Naive B cell (primary cell): ENCODE measurements around the gene CUEDC1. TPM values are rescaled to one million over a fixed set of nuclear protein-coding genes. Genes with fewer than 3 reads are reported as not detected.
A peak's percentile ranks its signal among the peaks of the same experiment; 100 is the strongest.

Experiments used
- ATAC-seq, 2 donors: fragments of 150-1000 bp; cut with Tn5 transposase; 2 replicates each; pipeline ENCODE4 v1.10.0; 2021; ENCODE audit warnings: low read depth in 2 of 2, mild to moderate bottlenecking in 2 of 2, moderate library complexity in 2 of 2
- DNase-seq: peaks from one replicate; pipeline ENCODE4 v3.0.0; 2022
- H3K27ac Mint-ChIP-seq, 6 donors: one replicate each; pipeline ENCODE4 v1.8.0; 2020 to 2022; ENCODE audit warnings: mild to moderate bottlenecking in 6 of 6, mixed read lengths in 6 of 6, moderate library complexity in 5 of 6, inconsistent platforms in 2 of 6
- H3K27me3 Mint-ChIP-seq, 3 donors: one replicate each; pipeline ENCODE4 v1.8.0; 2021 to 2022; ENCODE audit warnings: mixed read lengths in 3 of 3, mild to moderate bottlenecking in 1 of 3
- H3K36me3 Mint-ChIP-seq, 2 donors: one replicate each; pipeline ENCODE4 v1.8.0; 2020 to 2022; ENCODE audit warnings: mixed read lengths in 2 of 2, inconsistent platforms in 1 of 2, mild to moderate bottlenecking in 1 of 2
- H3K4me1 Mint-ChIP-seq, 3 donors: one replicate each; pipeline ENCODE4 v1.8.0; 2020 to 2022; ENCODE audit warnings: mixed read lengths in 3 of 3, inconsistent platforms in 1 of 3, mild to moderate bottlenecking in 1 of 3, moderate library complexity in 1 of 3
- H3K4me3 Mint-ChIP-seq, 8 donors: one replicate each; pipeline ENCODE4 v1.8.0; 2020 to 2022; ENCODE audit warnings: mild to moderate bottlenecking in 8 of 8, mixed read lengths in 8 of 8, moderate library complexity in 8 of 8, inconsistent platforms in 2 of 8
- H3K9me3 Mint-ChIP-seq, 7 donors: one replicate each; pipeline ENCODE4 v1.8.0; 2020 to 2022; ENCODE audit warnings: mixed read lengths in 7 of 7, mild to moderate bottlenecking in 5 of 7, inconsistent platforms in 2 of 7, moderate library complexity in 1 of 7
- polyA plus RNA-seq, 6 donors: library from polyadenylated mRNA; unstranded; fragments of 300-500 nt; fragmentation: Illumina TruSeq; gene quantifications; one replicate each; pipeline ENCODE4 v1.2.3, GENCODE V29; 2021; ENCODE audit warnings: low read depth in 6 of 6

CUEDC1 gene
- polyA plus RNA-seq, 6 donors from 2014 or later: not detected

- Mint-ChIP-seq H3K4me1 (peaks cover 28 to 40% (median 30%) of the 10 kb centered on the region in 3 donors), H3K36me3 (no peaks in the 10 kb centered on the region), H3K9me3 (no peaks in the 10 kb centered on the region), H3K27me3 (no peaks in the 10 kb centered on the region), H3K27ac (peak overlapping the region in 5 of 6 donors; percentile 3 to 83 (median 26)), H3K4me3 (peak overlapping the region in 5 of 8 donors; percentile 13 to 59 (median 23))
- peak; percentile 59 for ATAC-seq
- peak; percentile 52 for DNase-seq
Measured at GRCh38 chr17:57993471-57994365, 38.5 kb upstream of the CUEDC1 start.

GRCh38 chr17:57991537-57991936 lies 36.3 kb upstream of the CUEDC1 start:
- DNase-seq (no peak), ATAC-seq (no peak)
- Mint-ChIP-seq H3K9me3 (no peaks in the 10 kb centered on the region), H3K4me1 (peaks cover 35 to 48% (median 40%) of the 10 kb centered on the region in 3 donors), H3K36me3 (no peaks in the 10 kb centered on the region), H3K27ac (peak overlapping the region in 1 of 6 donors; percentile 25), H3K27me3 (no peaks in the 10 kb centered on the region), H3K4me3 (peak overlapping the region in 1 of 8 donors; percentile 27)

- H3K4me1 Mint-ChIP-seq: peaks cover 43 to 55% (median 45%) of the 10 kb centered on the region in 3 donors
- no peak for DNase-seq
- H3K9me3 Mint-ChIP-seq: no peaks in the 10 kb centered on the region
- ATAC-seq: no peak
- H3K27me3 Mint-ChIP-seq: no peaks in the 10 kb centered on the region
- peak overlapping the region in 1 of 6 donors; percentile 94 for H3K27ac Mint-ChIP-seq
- H3K4me3 Mint-ChIP-seq: peak overlapping the region in 7 of 8 donors; percentile 20 to 98 (median 90)
- no peaks in the 10 kb centered on the region for H3K36me3 Mint-ChIP-seq
Measured at GRCh38 chr17:57990037-57990436, 34.8 kb upstream of the CUEDC1 start.

- ATAC-seq (peak; percentile 75), DNase-seq (peak; percentile 69)
- no peaks in the 10 kb centered on the region for H3K9me3 Mint-ChIP-seq
- H3K36me3 Mint-ChIP-seq: no peaks in the 10 kb centered on the region
- peak overlapping the region; percentile 90 to 98 (median 95) for H3K4me3 Mint-ChIP-seq
- H3K27ac Mint-ChIP-seq: peak overlapping the region; percentile 93 to 97 (median 95)
- H3K27me3 Mint-ChIP-seq: no peaks in the 10 kb centered on the region
- H3K4me1 Mint-ChIP-seq: peaks cover 46 to 57% (median 54%) of the 10 kb centered on the region in 3 donors
Measured at GRCh38 chr17:57988301-57989250, 33.4 kb upstream of the CUEDC1 start.

- DNase-seq (peak; percentile 76), ATAC-seq (peak; percentile 75)
- peaks cover 0 to under 1% of the 10 kb centered on the region in 2 donors for H3K36me3 Mint-ChIP-seq
- peaks cover 44 to 56% (median 54%) of the 10 kb centered on the region in 3 donors for H3K4me1 Mint-ChIP-seq
- no peaks in the 10 kb centered on the region for H3K9me3 Mint-ChIP-seq
- peak within 1 kb of the TSS; percentile 90 to 98 (median 95) for H3K4me3 Mint-ChIP-seq
- H3K27me3 Mint-ChIP-seq: no peaks in the 10 kb centered on the region
- peak within 1 kb of the TSS; percentile 93 to 98 (median 96) for H3K27ac Mint-ChIP-seq
Measured at GRCh38 chr17:57987581-57988300, 32.5 kb upstream of the CUEDC1 start, which contains the start of gene VEZF1. TSS of gene VEZF1 (minus strand) at chr17:57988254. CDS start at chr17:57988111, 143 bp downstream.

GRCh38 chr17:57986841-57987580 lies 31.8 kb upstream of the CUEDC1 start:
- Mint-ChIP-seq H3K9me3 (no peaks in the 10 kb centered on the region), H3K36me3 (peaks cover 7 to 8% of the 10 kb centered on the region in 2 donors), H3K27me3 (no peaks in the 10 kb centered on the region), H3K4me1 (peaks cover 45 to 59% (median 57%) of the 10 kb centered on the region in 3 donors), H3K27ac (peak overlapping the region; percentile 79 to 98 (median 92)), H3K4me3 (peak overlapping the region; percentile 90 to 95 (median 94))
- ATAC-seq: peak; percentile 20 to 24
- no peak for DNase-seq

GRCh38 chr17:57985675-57985974 lies 30.4 kb upstream of the CUEDC1 start:
- no peaks in the 10 kb centered on the region for H3K27me3 Mint-ChIP-seq
- H3K36me3 Mint-ChIP-seq: peaks cover 17 to 20% of the 10 kb centered on the region in 2 donors
- peaks cover 50 to 68% (median 63%) of the 10 kb centered on the region in 3 donors for H3K4me1 Mint-ChIP-seq
- DNase-seq (no peak), ATAC-seq (no peak)
- H3K27ac Mint-ChIP-seq: no peak overlapping the region
- no peaks in the 10 kb centered on the region for H3K9me3 Mint-ChIP-seq
- peak overlapping the region in 5 of 8 donors; percentile 6 to 95 (median 42) for H3K4me3 Mint-ChIP-seq

- DNase-seq: no peak
- peaks cover 20% of the 10 kb centered on the region in 2 donors for H3K36me3 Mint-ChIP-seq
- no peaks in the 10 kb centered on the region for H3K9me3 Mint-ChIP-seq
- H3K4me1 Mint-ChIP-seq: peaks cover 50 to 68% (median 67%) of the 10 kb centered on the region in 3 donors
- no peak overlapping the region for H3K27ac Mint-ChIP-seq
- no peaks in the 10 kb centered on the region for H3K27me3 Mint-ChIP-seq
- H3K4me3 Mint-ChIP-seq: peak overlapping the region in 5 of 8 donors; percentile 9 to 95 (median 40)
- no peak for ATAC-seq
Measured at GRCh38 chr17:57984936-57985674, 29.9 kb upstream of the CUEDC1 start.

GRCh38 chr17:57984261-57984890 lies 29.2 kb upstream of the CUEDC1 start:
- DNase-seq: no peak
- peaks cover 50 to 67% (median 65%) of the 10 kb centered on the region in 3 donors for H3K4me1 Mint-ChIP-seq
- H3K9me3 Mint-ChIP-seq: no peaks in the 10 kb centered on the region
- H3K27ac Mint-ChIP-seq: peak overlapping the region in 1 of 6 donors; percentile 34
- no peak for ATAC-seq
- no peaks in the 10 kb centered on the region for H3K27me3 Mint-ChIP-seq
- H3K4me3 Mint-ChIP-seq: peak overlapping the region in 4 of 8 donors; percentile 9 to 95 (median 22)
- H3K36me3 Mint-ChIP-seq: peaks cover 20% of the 10 kb centered on the region in 2 donors

GRCh38 chr17:57983446-57983845 lies 28.2 kb upstream of the CUEDC1 start:
- no peak for DNase-seq
- peak overlapping the region in 1 of 6 donors; percentile 35 for H3K27ac Mint-ChIP-seq
- H3K4me3 Mint-ChIP-seq: peak overlapping the region in 2 of 8 donors; percentile 44 to 95
- H3K4me1 Mint-ChIP-seq: peaks cover 47 to 65% (median 56%) of the 10 kb centered on the region in 3 donors
- ATAC-seq: no peak
- H3K36me3 Mint-ChIP-seq: peaks cover 21 to 30% of the 10 kb centered on the region in 2 donors
- H3K9me3 Mint-ChIP-seq: no peaks in the 10 kb centered on the region
- no peaks in the 10 kb centered on the region for H3K27me3 Mint-ChIP-seq

- Mint-ChIP-seq H3K27me3 (no peaks in the 10 kb centered on the region), H3K9me3 (no peaks in the 10 kb centered on the region), H3K4me3 (no peak overlapping the region), H3K27ac (peak overlapping the region in 1 of 6 donors; percentile 8), H3K4me1 (peaks cover 47 to 70% (median 57%) of the 10 kb centered on the region in 3 donors), H3K36me3 (peaks cover 27 to 37% of the 10 kb centered on the region in 2 donors)
- ATAC-seq: no peak
- DNase-seq: no peak
Measured at GRCh38 chr17:57982452-57983170, 27.4 kb upstream of the CUEDC1 start.
